BJ (cell line): ENCODE measurements around the gene EVI2A. TPM values are rescaled to one million over a fixed set of nuclear protein-coding genes. Genes with fewer than 3 reads are reported as not detected.
"Not testable (repeated sequence)": the region's sequence is repeated elsewhere in the genome, so short reads cannot be mapped to it uniquely, and the experiment has no call there.

Source experiments
- CTCF ChIA-PET: fragments of 350-600 bp; formaldehyde crosslinking; extraction: SDS; loops from one replicate; lab custom pipeline; 2021; ENCODE audit warnings: antibody characterized with exemption, inconsistent platforms; lab: Yijun Ruan, JAX
- POLR2A ChIA-PET: fragments of 300-600 bp; sonication (Branson Sonifier 250); formaldehyde crosslinking; extraction: SDS; loops from one replicate; lab custom pipeline; 2021; ENCODE audit warnings: antibody characterized with exemption; lab: Charles Lee
- DNase-seq: peaks from one replicate; pipeline ENCODE4 v3.0.0-alpha.2; 2011; ENCODE audit warnings: low read depth
- H3K27me3 ChIP-seq: 2 replicates; pipeline ENCODE4 v1.6.0; 2011; ENCODE audit warnings: low read length; ENCODE audit not compliant: control insufficient read depth, insufficient read depth
- H3K36me3 ChIP-seq: 2 replicates; pipeline ENCODE4 v1.5.1; 2011; ENCODE audit warnings: low read length; ENCODE audit not compliant: control insufficient read depth, insufficient read depth
- H3K4me3 ChIP-seq: 2 replicates; pipeline ENCODE4 v1.5.1; 2011; ENCODE audit warnings: low read depth, mild to moderate bottlenecking, control low read depth, low read length
- polyA plus RNA-seq: library from polyadenylated mRNA; depleted of rRNA; stranded (reverse); fragments of >200 nt; gene quantifications from 2 replicates; pipeline ENCODE4 v1.2.3, GENCODE V29; 2011
- TF ChIP-seq, protein P1 (sequence below): IDR thresholded peaks from 2 replicates; pipeline ENCODE4 v1.5.1; 2011; ENCODE audit warnings: low read depth, mild to moderate bottlenecking, control low read depth, inconsistent platforms, low read length, moderate library complexity; ENCODE audit not compliant: insufficient read depth

EVI2A gene
- polyA plus RNA-seq, 1 experiment, result 0.21 TPM

DNA sequence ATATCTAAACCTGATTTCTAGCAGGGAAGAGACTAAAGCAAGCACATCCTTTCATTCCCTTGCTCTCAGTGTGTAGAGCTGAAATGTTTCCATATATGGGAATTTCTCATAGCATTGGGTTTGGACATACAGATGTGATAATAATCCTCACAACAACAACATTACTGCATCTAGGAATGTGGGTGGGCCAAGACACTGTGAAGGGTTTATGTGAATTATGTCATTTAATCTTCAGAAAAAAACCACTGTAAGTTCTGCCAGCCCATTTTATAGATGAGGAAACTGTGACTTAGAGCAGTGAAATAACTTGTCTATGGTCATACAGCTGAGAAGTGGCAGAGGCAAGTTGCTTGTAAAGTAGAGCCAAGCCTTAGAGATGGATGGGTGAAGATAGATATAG is 29.6 kb downstream of the EVI2A start:
- DNase-seq, result no peak
- H3K4me3 ChIP-seq, result no peak overlapping the region
- ChIA-PET POLR2A (interaction anchor here (0.6 kb wide), 1 partner anchor 26 kb away, joined by 4 read pairs; no protein-coding TSS in a partner anchor), CTCF (no interaction called here)
- TF ChIP-seq, protein P1, sequence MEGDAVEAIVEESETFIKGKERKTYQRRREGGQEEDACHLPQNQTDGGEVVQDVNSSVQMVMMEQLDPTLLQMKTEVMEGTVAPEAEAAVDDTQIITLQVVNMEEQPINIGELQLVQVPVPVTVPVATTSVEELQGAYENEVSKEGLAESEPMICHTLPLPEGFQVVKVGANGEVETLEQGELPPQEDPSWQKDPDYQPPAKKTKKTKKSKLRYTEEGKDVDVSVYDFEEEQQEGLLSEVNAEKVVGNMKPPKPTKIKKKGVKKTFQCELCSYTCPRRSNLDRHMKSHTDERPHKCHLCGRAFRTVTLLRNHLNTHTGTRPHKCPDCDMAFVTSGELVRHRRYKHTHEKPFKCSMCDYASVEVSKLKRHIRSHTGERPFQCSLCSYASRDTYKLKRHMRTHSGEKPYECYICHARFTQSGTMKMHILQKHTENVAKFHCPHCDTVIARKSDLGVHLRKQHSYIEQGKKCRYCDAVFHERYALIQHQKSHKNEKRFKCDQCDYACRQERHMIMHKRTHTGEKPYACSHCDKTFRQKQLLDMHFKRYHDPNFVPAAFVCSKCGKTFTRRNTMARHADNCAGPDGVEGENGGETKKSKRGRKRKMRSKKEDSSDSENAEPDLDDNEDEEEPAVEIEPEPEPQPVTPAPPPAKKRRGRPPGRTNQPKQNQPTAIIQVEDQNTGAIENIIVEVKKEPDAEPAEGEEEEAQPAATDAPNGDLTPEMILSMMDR, result no peak
- no peaks in the 10 kb centered on the region for H3K27me3 ChIP-seq
- peaks cover 1% of the 10 kb centered on the region; the same call in 1 of the 2 replicates for H3K36me3 ChIP-seq

DNA sequence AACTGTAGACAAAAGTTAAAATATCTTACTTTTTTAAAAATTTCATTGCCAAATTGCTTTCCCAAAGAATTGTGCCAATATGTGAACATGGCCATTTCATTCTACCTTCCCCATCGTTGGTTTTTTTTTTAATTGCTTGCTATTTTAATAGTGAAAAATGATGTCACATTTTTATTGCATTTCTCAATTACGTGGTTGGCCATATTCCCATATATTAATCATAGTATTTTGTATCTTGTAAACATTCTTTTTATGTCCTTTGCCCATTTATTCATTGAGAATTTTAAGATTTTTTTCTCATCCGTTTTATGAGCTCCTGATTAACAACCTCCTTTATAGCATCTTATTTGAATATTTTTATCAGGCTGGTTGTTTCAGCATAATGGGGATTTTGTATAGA is 31.6 kb downstream of the EVI2A start:
- Histone ChIP-seq H3K27me3 (no peaks in the 10 kb centered on the region), H3K36me3 (peaks cover 1% of the 10 kb centered on the region; the same call in 1 of the 2 replicates), H3K4me3 (no peak overlapping the region)
- ChIA-PET CTCF (interaction anchor here (0.6 kb wide), 1 partner anchor 8 kb away, joined by 3 read pairs; no protein-coding TSS in a partner anchor), POLR2A (no interaction called here)
- DNase-seq, result peak; percentile 35
- TF ChIP-seq, protein P1, result no peak

DNA sequence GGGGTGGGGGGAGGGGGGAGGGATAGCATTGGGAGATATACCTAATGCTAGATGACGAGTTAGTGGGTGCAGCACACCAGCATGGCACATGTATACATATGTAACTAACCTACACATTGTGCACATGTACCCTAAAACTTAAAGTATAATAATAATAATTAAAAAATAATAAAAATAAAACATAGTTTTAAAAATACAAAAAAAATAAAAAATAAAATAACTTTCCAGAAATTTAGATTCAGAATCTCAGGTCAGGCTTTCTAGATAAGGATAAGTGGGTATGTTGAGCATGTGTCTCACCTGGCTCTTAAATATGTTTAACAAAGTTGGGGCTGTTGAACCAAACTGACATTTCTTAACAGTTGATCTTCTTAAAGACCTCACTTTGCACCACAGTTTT is 33.5 kb downstream of the EVI2A start:
- H3K4me3 ChIP-seq, H3K27me3 ChIP-seq, H3K36me3 ChIP-seq, DNase-seq, POLR2A ChIA-PET, CTCF ChIA-PET: not testable (repeated sequence)

DNA sequence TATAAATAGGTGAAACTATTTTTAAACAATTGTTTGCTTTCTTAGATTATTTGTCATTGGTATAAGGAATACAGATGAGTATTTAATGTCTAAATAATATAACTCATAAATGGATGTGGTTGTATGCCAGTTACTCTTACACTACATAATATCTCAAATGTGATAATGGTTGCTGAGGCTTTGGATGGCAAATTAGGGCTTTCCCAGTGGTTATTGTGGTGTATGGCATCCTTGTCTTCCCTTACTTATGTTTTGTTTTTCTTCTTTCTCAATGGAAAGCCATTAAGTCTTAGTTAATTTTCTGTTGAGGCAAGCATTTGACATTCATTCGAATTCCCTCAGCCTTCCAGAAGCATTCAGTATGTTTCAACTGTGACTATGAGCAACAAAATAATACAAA is 34.8 kb downstream of the EVI2A start:
- ChIA-PET CTCF (no interaction called here), POLR2A (no interaction called here)
- DNase-seq, result no peak
- no peaks in the 10 kb centered on the region for H3K36me3 ChIP-seq
- no peak overlapping the region for H3K4me3 ChIP-seq
- TF ChIP-seq, protein P1, result no peak
- H3K27me3 ChIP-seq, result no peaks in the 10 kb centered on the region

DNA sequence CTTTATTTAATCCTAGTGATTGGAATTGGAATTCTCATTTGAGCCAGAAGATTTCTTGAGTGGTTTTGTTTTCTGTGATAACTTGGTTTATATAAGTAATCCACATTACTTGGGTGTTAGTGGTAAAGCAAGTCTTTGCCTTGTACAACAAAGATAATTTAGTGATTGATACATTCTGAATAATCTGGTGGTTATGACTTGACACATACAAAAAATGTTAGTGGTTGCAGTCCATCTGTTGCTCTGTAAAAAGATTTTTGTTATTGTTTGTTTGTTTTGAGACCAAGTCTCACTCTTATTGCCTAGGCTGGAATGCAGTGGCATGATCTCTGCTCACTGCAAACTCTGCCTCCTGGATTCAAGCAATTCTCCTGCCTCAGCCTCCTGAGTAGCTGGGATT is 37.6 kb downstream of the EVI2A start:
- no peak for DNase-seq

More for the DNA sequence above, 37.6 kb downstream of the EVI2A start:
- no peak overlapping the region for H3K4me3 ChIP-seq
- no peaks in the 10 kb centered on the region for H3K27me3 ChIP-seq
- H3K36me3 ChIP-seq, result no peaks in the 10 kb centered on the region
- TF ChIP-seq, protein P1, result no peak
- POLR2A ChIA-PET, result no interaction called here
- CTCF ChIA-PET, result no interaction called here
